CD14-positive monocyte (primary cell): ENCODE data around the gene BSN. TPM values are rescaled to one million over a fixed set of nuclear protein-coding genes. Genes with fewer than 3 reads are reported as not detected.

Experiments
- DNase-seq, 3 donors: peaks; one replicate each; pipeline ENCODE4 v3.0.0-alpha.2; 2011 to 2022
- H2AFZ ChIP-seq: 2 replicates; pipeline ENCODE4 v1.6.0; 2012; ENCODE audit warnings: mild to moderate bottlenecking, low read depth, low read length, inconsistent platforms; ENCODE audit not compliant: insufficient read depth, poor library complexity, severe bottlenecking
- H3K27ac ChIP-seq, 2 donors: 1 replicate in 1 of 2; 2 replicates in 1 of 2; pipeline ENCODE4 v1.5.1; 2012 to 2013; ENCODE audit warnings: low read length in 2 of 2, control low read depth in 1 of 2, inconsistent platforms in 1 of 2, low read depth in 1 of 2, mild to moderate bottlenecking in 1 of 2
- H3K27me3 ChIP-seq, 2 donors: one replicate each; pipeline versions ENCODE4 v1.6.0 to v1.6.1; 2011 to 2013; ENCODE audit warnings: low read length in 2 of 2; ENCODE audit not compliant: control insufficient read depth in 2 of 2, insufficient read depth in 2 of 2
- H3K36me3 ChIP-seq, 2 donors: replicated peaks in 1 of 2; 1 replicate in 1 of 2; 2 replicates in 1 of 2; pipeline versions ENCODE4 v1.5.1 to v1.6.1; 2012 to 2013; ENCODE audit warnings: low read length in 2 of 2, control low read depth in 1 of 2, inconsistent platforms in 1 of 2, mild to moderate bottlenecking in 1 of 2; ENCODE audit not compliant: insufficient read depth in 2 of 2, control insufficient read depth in 1 of 2
- H3K4me1 ChIP-seq, 2 donors: 1 replicate in 1 of 2; 2 replicates in 1 of 2; pipeline versions ENCODE4 v1.5.1 to v1.6.1; 2012 to 2013; ENCODE audit warnings: low read length in 2 of 2, control low read depth in 1 of 2, inconsistent platforms in 1 of 2, mild to moderate bottlenecking in 1 of 2, moderate library complexity in 1 of 2; ENCODE audit not compliant: insufficient read depth in 2 of 2, control insufficient read depth in 1 of 2
- H3K4me2 ChIP-seq: replicated peaks from 2 replicates; pipeline ENCODE3; 2012; ENCODE audit warnings: low read length, moderate library complexity, mild to moderate bottlenecking; ENCODE audit not compliant: poor library complexity, severe bottlenecking; ENCODE audit errors: extremely low read depth
- H3K4me3 ChIP-seq, 3 experiments: fragments of 200-600 bp in 1 of 3; sonication (generic) in 1 of 3; replicated peaks in 1 of 3; 1 replicate in 2 of 3; 2 replicates in 1 of 3; pipeline ENCODE4 v1.5.1; 2011 to 2013; ENCODE audit warnings: low read length in 3 of 3, mild to moderate bottlenecking in 3 of 3, control low read depth in 2 of 3, low read depth in 2 of 3, inconsistent platforms in 1 of 3, moderate library complexity in 1 of 3
- H3K79me2 ChIP-seq: 2 replicates; pipeline ENCODE4 v1.6.0; 2012; ENCODE audit warnings: mild to moderate bottlenecking, control low read depth, inconsistent platforms, low read length, moderate library complexity; ENCODE audit not compliant: insufficient read depth
- H3K9ac ChIP-seq: 2 replicates; pipeline ENCODE4 v1.6.0; 2017; ENCODE audit warnings: low read length, mild to moderate bottlenecking; ENCODE audit not compliant: insufficient read depth, poor library complexity, severe bottlenecking
- H3K9me3 ChIP-seq, 2 donors: replicated peaks in 1 of 2; 1 replicate in 1 of 2; 2 replicates in 1 of 2; pipeline versions ENCODE4 v1.5.1 to v1.6.1; 2012 to 2013; ENCODE audit warnings: low read length in 2 of 2, control low read depth in 1 of 2; ENCODE audit not compliant: control insufficient read depth in 1 of 2, insufficient read depth in 1 of 2
- H4K20me1 ChIP-seq: 2 replicates; pipeline ENCODE4 v1.6.0; 2012; ENCODE audit warnings: mild to moderate bottlenecking, low read length, control low read depth, moderate library complexity; ENCODE audit not compliant: insufficient read depth
- H3K27ac Mint-ChIP-seq, 7 donors: one replicate each; pipeline ENCODE4 v1.8.0; 2020; ENCODE audit warnings: mild to moderate bottlenecking in 7 of 7, mixed read lengths in 7 of 7, moderate library complexity in 6 of 7, inconsistent platforms in 2 of 7
- H3K27me3 Mint-ChIP-seq, 3 donors: one replicate each; pipeline ENCODE4 v1.8.0; 2021 to 2022; ENCODE audit warnings: low read depth in 3 of 3, mild to moderate bottlenecking in 3 of 3, mixed read lengths in 3 of 3, moderate library complexity in 3 of 3, inconsistent platforms in 1 of 3
- H3K36me3 Mint-ChIP-seq, 2 donors: one replicate each; pipeline ENCODE4 v1.8.0; 2020; ENCODE audit warnings: mixed read lengths in 2 of 2, inconsistent platforms in 1 of 2, mild to moderate bottlenecking in 1 of 2
- H3K4me1 Mint-ChIP-seq: one replicate; pipeline ENCODE4 v1.8.0; 2020; ENCODE audit warnings: mild to moderate bottlenecking, mixed read lengths
- H3K4me3 Mint-ChIP-seq, 2 donors: one replicate each; pipeline ENCODE4 v1.8.0; 2020; ENCODE audit warnings: mild to moderate bottlenecking in 2 of 2, mixed read lengths in 2 of 2, moderate library complexity in 1 of 2
- H3K9me3 Mint-ChIP-seq, 7 donors: one replicate each; pipeline ENCODE4 v1.8.0; 2020 to 2022; ENCODE audit warnings: mixed read lengths in 7 of 7, mild to moderate bottlenecking in 6 of 7, moderate library complexity in 6 of 7, inconsistent platforms in 2 of 7
- CTCF ChIP-seq: fragments of 200-600 bp; IDR thresholded peaks from one replicate; pipeline ENCODE4 v1.8.0; 2022; ENCODE audit warnings: antibody characterized with exemption, mild to moderate bottlenecking
- WGBS: methylation state at CpG from one replicate; pipeline ENCODE4 v1.1.5; 2013; ENCODE audit warnings: missing lambda C conversion rate; ENCODE audit not compliant: insufficient coverage; 5-methylcytosine and 5-hydroxymethylcytosine counted together
- intact Hi-C, 2 donors: fragments of 100-400 bp; cut with micrococcal nuclease; formaldehyde crosslinking; loops; one replicate each; pipeline versions ENCODE4 v1.15.0 to v1.15.1; 2023
- polyA plus RNA-seq, 3 donors: library from polyadenylated mRNA; depleted of rRNA in 1 of 3; unstranded in 2 of 3; stranded (reverse) in 1 of 3; fragments of 300-500 nt in 2 of 3; fragments of >200 nt in 1 of 3; fragmentation: Illumina TruSeq in 2 of 3; gene quantifications; 1 replicate in 2 of 3; 2 replicates in 1 of 3; pipeline ENCODE4 v1.2.3, GENCODE V29; 2012 to 2021

Gene BSN
- polyA plus RNA-seq, 3 donors, result not detected

- DNase-seq, result peak in 1 of 3 donors; percentile 3
- H2AFZ ChIP-seq, result no peak overlapping the region
- no peaks in the 10 kb centered on the region for H3K9me3 ChIP-seq
- H3K4me1 Mint-ChIP-seq, result peaks cover 28% of the 10 kb centered on the region
- 95% methylated on average over 13 of the region's 13 CpGs for WGBS
- no peak overlapping the region for H3K4me3 ChIP-seq
- H3K4me3 Mint-ChIP-seq, result peak overlapping the region in 1 of 2 donors; percentile 16
- peaks cover 0 to 5% (median 0%) of the 10 kb centered on the region in 7 donors for H3K9me3 Mint-ChIP-seq
- H3K27me3 Mint-ChIP-seq, result peaks cover 7 to 11% (median 9%) of the 10 kb centered on the region in 3 donors
- H3K4me1 ChIP-seq, result peaks cover 18 to 26% of the 10 kb centered on the region in 2 donors
- peak overlapping the region in 2 of 7 donors; percentile 14 to 46 for H3K27ac Mint-ChIP-seq
- H3K9ac ChIP-seq, result no peak overlapping the region
- H4K20me1 ChIP-seq, result peaks cover 12% of the 10 kb centered on the region
- no peak overlapping the region for H3K27ac ChIP-seq
- intact Hi-C loops, result loop anchor here in 1 of 2 donors (10.0 kb wide), 1 partner anchor 230 kb away; the partner anchor contains the start of gene RBM6
- H3K79me2 ChIP-seq, result no peaks in the 10 kb centered on the region
- no peak overlapping the region for H3K4me2 ChIP-seq
- H3K36me3 ChIP-seq, result peaks cover 0 to 13% of the 10 kb centered on the region in 2 donors
- H3K27me3 ChIP-seq, result peaks cover 0 to 7% of the 10 kb centered on the region in 2 donors
- peaks cover 22 to 28% of the 10 kb centered on the region in 2 donors for H3K36me3 Mint-ChIP-seq
- TF ChIP-seq CTCF, result no peak
These were observed 160.7 kb downstream of the BSN start for GRCh38 chr3:49714728-49715550.

GRCh38 chr3:49715611-49716121 is 161.4 kb downstream of the BSN start:
- 95% methylated on average over 12 of the region's 13 CpGs for WGBS
- peaks cover 19 to 28% of the 10 kb centered on the region in 2 donors for H3K4me1 ChIP-seq
- peak in 1 of 3 donors; percentile 4 for DNase-seq
- H3K4me2 ChIP-seq, result no peak overlapping the region
- H3K27ac Mint-ChIP-seq, result peak overlapping the region in 1 of 7 donors; percentile 50
- no peak overlapping the region for H2AFZ ChIP-seq
- no peak overlapping the region for H3K27ac ChIP-seq
- peaks cover 0 to 14% of the 10 kb centered on the region in 2 donors for H3K36me3 ChIP-seq
- H3K4me1 Mint-ChIP-seq, result peaks cover 29% of the 10 kb centered on the region
- peaks cover 3% of the 10 kb centered on the region for H3K79me2 ChIP-seq
- TF ChIP-seq CTCF, result no peak
- peaks cover 0 to 7% of the 10 kb centered on the region in 2 donors for H3K27me3 ChIP-seq
- no peaks in the 10 kb centered on the region for H3K9me3 ChIP-seq
- intact Hi-C loops, result loop anchor here in 1 of 2 donors (10.0 kb wide), 1 partner anchor 229 kb away; the partner anchor contains the start of gene RBM6
- peaks cover 16% of the 10 kb centered on the region for H4K20me1 ChIP-seq
- H3K9ac ChIP-seq, result no peak overlapping the region
- H3K36me3 Mint-ChIP-seq, result peaks cover 25 to 30% of the 10 kb centered on the region in 2 donors
- H3K4me3 Mint-ChIP-seq, result no peak overlapping the region
- no peak overlapping the region for H3K4me3 ChIP-seq
- H3K9me3 Mint-ChIP-seq, result peaks cover 0 to 5% (median 0%) of the 10 kb centered on the region in 7 donors
- peaks cover 7 to 11% (median 9%) of the 10 kb centered on the region in 3 donors for H3K27me3 Mint-ChIP-seq
